GM10847 (cell line): ENCODE results near the gene PTPRD.

Experiments
- POLR2A ChIP-seq: IDR thresholded peaks from 2 replicates; pipeline ENCODE4 v1.6.1; 2011; ENCODE audit not compliant: insufficient read length; ENCODE audit errors: extremely low read depth

The PTPRD gene

DNA sequence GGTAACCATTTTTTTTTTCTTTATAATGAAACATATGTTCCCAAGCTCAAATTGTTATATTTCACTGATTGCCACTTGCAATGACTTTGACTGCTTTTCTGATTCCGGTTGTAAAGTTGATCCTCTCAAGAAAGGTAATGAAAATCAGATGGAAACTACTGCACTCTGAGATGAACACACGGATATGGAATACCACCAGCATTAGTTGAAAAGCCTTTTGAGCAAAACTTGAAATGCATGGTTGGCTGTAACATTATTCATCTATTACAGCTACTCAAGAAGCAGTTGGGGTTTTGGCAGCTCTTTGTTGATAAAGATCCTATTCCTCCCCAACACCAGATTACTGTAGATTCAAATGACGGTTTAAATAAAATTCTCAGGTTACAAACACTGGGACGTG lies 2221.7 kb downstream of the PTPRD start:
- no peak for TF ChIP-seq POLR2A

DNA sequence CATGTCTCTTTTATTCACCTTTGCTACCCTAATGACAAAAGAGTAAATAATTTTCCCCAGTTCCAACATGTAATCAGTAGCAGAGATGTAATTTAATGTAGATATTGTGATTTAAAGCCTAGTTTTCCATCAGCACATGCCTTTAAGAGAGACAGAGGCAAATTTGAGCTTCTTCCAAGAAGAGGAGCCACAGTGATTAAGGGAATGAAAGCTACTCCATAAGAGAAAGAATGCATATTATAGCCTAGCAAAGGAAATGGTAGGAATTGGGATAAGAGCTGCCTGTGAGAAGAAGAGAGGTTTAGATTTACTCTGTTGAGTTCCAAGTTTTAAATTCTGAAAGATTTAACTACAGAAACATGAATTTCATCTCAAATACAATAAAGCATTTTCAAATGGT lies 2222.2 kb downstream of the PTPRD start:
- no peak for TF ChIP-seq POLR2A

DNA sequence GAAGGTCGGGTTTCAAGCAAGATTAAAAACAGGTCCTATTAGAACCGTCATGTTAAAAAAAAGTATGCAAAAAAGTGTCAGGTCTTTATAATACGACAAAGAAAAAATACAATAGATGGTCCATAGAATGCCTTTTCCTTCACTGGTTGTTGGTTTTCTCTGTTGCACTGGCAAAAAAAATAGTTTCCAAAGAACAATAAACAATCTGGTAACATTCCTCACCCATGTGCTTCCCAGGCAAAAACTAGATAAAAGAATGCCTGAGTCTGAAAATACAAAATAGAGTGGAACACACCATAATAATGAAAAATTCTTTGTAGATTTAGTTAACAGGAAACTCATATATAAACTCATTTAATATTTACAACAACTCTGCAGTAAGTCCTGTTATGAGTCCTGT lies 2223.3 kb downstream of the PTPRD start:
- TF ChIP-seq POLR2A, result no peak

DNA sequence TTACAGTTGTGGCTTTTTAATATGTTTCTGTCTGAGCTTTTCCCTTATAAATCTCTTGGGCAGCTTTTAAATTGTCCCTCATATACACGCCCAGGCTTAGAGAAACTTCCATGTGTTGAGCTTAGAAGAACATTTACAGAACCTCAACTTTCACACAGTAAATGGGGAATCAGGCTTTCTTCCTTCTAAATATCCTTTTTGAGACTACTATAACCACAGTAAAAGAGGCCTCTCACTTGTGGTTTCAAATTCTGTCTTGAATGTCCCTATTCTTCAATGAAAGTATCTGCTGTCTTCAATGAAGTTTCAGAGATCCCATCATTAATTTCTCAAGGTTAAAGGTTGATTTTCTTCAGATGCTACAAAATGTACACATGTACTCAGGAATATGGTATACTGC lies 2224.7 kb downstream of the PTPRD start:
- no peak for TF ChIP-seq POLR2A

DNA sequence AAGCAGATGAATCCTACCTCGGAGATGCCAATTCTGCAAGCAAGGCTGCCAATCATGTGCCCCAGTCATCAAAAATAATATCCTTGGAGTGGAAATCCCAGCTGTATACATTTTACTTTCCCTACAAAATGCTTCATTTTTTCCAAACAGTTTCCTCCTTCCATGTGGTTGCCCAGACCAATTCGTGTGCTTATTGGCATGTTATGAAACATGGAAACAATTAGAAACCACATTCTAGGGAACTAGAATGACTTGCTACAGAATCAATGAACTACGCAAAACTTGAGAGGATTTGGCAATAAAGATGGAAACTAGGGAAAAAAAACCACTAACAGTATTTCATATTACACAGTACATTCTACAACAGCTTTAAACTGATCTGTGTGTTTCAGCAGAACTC lies 2228.7 kb downstream of the PTPRD start:
- no peak for TF ChIP-seq POLR2A

DNA sequence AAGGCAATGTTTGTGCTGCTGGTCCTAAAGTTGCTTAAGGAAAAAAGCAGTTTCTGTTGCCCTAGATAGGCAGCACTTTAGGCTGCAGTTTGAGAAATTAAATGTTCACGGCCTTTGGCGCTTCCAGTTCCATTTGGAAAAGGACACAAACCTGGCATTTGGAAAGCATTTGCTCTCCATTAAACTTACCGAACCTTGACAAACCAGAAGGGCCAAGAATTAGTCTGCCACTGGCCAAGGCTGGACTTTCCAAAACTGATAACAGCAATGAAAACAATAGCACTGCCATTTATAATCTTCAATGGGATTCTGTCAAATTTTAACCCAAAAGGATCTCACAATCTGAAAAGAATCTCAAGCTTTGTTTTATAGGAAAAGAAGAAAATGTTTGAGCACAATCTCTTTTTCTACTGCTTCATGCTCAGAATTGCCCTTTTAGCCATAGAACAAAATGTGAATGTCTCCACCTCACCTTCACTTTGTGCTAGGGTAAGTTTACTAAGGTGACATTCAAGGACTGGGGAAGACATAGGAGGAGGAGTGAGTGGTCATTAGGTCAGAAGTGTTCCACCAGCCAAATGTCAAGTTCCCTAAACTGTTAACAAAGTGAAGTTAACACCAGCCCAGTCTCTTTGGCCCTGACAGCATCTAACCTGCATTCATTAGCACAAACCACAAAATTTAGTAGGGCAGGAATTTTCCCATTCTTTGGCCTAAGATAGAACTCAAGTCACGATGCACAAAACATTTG lies 2229.8 kb downstream of the PTPRD start:
- TF ChIP-seq POLR2A, result no peak

DNA sequence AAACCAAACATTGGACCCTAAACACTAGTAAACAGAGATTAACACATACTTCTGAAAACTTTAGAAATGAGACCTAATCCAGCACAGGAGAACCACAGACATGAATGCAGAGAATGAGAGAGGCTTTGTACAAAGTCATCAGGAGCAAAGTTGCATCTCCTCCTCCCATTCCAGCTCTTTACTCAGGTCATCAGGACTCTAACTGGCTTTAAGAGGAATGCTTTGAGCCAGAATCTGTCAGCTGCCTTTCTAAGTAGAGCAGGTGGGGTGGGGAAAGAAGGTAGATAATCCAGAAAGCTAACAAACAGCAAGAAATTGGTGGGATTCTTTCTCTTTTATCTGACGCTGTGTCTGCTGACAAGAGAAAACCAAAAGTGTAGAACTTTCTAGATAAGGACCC lies 2230.5 kb downstream of the PTPRD start:
- TF ChIP-seq POLR2A, result no peak

DNA sequence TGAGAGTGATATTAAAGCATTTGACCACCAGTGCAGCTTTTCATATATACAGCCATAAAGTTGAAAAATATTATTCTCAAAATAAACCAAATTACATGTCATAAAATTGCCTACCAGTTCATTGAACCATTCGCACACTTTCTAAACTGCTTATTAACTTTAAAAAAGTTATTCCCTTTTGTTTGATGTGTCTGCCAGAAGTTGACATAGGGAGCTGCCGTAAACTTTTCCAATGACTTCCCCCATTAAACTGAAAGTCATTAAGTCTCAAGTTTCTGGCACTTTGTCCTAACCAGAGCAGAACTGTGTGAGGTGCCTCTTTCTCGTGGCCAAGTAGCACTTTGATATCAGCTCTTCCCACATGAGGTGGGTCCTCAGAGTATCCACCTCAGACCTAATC lies 2231.2 kb downstream of the PTPRD start:
- TF ChIP-seq POLR2A, result no peak

DNA sequence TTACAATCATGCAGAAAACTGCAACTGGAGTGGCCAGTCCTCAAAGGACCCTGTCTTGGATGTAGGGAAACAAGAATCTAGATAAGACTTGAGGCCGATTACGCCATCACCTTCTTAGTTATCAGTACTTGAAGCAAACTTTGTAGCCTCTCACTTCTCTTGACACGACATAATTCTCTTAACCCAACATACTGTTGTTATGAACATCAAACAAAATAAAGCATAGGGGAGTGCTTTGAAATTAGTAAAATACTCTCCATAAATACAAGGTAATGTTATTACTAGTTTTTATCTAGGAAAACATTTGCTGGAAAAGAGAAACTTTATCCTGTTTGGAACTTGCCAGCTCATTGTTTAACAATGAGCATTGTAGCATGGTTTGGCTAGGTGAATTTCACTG lies 2238.3 kb downstream of the PTPRD start:
- TF ChIP-seq POLR2A, result no peak

DNA sequence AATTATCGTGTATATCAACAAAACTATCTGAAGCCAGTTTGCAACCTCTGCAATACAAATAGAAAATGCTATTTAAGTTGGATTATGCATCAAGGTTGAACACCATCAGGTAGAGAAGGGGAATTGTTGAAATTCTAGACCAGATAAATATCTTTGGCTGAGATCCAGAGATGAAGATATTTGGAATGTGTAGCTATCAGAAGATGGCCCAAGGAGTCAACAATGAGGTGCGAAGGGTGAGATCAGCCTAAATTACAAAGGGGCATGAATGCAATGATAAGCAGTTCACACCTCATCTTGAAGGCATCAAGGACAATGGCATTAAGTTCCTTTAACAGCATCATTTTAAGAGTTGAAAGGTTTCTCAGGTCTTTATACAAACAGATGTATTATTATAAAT lies 2241.1 kb downstream of the PTPRD start:
- no peak for TF ChIP-seq POLR2A

DNA sequence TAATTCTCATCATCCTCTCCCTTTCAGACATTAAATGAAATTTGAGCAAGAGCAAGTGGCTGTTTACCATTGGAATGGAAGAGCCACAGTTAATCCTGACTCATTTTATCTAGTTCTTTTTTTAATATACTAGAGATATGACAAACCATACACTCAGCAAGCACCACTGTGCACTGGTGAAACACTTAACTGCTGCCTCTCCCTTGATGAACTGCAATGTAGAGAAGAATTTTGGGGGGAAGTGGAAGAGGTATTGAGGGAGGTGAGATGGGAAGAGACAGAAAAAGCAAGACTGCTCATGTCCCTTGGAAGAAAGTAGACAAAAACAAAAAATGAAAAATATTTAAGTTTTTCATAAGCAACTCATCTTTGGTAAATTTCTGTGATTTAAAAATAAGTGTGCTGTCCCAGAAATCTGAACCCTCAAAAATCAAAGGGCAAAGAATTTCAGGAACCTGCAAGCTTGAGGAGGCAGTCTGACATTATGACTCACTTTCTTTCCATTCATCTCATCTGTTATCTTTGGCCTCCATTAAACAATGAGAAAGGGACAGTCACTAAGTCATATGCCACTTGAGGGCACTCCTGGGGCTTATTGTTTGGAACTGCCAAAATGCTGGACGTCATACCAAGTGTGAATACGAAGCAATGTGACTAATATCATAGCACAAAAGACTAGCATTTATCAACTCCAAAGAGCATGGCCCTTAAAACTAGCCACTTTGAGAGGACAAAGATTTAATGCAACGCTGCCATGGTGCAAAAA lies 2246.5 kb downstream of the PTPRD start:
- TF ChIP-seq POLR2A, result no peak

DNA sequence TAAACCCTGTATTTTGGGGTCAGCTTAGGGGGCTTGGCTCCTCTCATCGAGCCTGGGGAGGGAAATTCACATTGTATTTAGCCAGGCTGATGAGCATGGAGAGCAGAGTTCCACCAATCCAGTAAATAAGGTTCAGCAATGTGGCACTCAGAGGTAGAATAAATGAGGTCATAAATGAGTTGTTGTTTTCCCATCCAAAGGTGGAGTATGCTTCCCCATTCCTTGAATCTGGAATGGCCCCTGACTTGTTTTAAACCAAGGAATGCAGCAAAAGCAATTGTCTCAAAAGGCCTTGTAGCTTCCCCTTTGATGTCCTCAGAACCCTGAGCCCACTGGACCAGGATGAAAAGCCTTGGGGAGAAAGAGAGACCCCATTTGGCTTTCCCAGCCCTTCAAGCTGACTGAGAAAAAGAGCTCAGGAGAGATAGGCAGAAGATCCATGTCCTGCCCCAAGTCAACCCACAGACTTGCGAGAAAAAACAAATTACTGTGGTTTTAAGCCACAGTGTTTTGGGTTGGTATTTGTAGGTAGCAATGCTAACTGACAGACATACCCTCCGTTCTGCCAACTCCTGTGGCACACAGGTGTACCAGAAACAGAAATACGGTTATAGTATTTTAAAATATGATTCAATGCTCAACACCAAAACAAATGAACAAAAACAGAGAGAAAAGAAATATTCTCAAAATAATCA lies 2247.2 kb downstream of the PTPRD start:
- TF ChIP-seq POLR2A, result no peak

DNA sequence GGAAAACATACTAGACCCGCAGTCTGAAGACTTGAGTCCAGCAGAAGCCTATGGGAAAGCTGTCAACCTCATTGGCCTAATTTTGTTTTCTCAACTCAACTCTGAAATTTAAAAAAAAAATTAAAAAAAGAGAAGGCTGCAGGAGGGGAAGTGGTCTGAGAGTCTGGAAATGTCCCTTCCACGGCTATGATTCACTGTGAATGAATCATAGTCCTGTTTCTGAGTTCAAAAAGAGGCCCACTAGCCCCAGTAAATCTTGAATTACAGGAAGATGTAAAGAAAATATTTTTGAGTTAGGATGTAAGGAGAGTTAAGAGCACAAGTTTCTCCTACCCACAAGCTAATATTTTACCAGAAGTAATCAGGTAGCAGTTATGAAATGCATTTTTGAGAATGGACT lies 2247.8 kb downstream of the PTPRD start:
- TF ChIP-seq POLR2A, result no peak

DNA sequence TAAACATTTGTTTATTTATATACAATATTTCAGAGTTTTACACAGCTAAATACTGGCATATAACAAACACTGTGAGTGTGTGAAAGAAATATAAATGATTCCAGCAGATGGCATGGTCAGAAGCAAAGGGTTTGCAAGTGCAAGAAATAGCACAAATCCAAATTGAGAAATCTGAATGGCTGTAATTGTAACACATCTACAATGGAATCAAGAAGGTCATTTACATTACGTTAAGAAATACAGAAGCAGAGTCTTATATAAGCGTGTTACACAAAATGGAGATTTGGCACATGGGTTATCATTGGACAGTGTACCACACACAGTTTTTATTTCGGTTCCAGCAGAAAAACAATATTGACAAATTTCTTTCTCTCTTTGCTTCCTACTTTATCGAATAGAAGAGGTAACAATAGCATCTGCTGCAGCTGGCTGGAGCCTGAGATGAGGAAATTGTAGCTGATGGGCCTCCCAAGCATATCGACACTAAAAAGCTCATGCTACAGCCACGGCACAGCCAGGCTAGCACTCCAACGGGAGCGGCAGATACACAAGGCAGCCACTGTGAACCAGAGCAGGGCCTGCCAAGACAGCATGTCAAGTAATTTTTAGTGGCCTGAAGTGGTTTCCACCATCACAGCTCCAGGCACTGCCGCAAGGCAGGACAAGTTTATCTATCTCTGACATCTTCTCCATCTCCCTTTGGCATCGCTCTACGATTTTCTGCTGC lies 2248.6 kb downstream of the PTPRD start:
- TF ChIP-seq POLR2A, result no peak

DNA sequence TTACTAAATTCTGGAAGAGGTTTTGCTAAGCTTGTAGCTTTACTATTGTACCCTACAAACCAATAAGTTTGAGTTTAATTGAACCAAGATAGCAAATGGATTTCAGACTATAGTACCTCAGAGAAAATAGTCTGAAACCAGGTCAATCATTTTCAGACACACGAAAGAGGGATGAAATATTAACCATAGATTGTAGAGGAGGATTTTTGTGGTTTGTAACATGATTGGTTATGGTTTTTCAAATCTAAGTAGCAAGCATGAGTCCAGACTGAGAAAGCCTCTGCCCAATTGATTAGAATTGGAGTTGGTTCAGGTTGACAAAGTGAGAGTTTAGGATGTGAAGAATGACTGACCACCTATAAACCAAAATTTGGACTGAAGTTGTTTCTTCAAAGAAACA lies 2250.6 kb downstream of the PTPRD start:
- TF ChIP-seq POLR2A, result no peak
